IMR-90 (cell line): ENCODE results near the gene WNT7A. TPM values are rescaled to one million over a fixed set of nuclear protein-coding genes. Genes with fewer than 3 reads are reported as not detected.

Source experiments
- ATAC-seq: fragments of 200-7000 bp; cut with Tn5 transposase; 2 replicates; pipeline ENCODE4 v1.9.1; 2020; ENCODE audit warnings: low read depth, mild to moderate bottlenecking, moderate library complexity
- BruUV-seq: library from RNA; stranded (reverse); fragments of 400-500 nt; replicated peaks from 2 replicates; lab custom pipeline; 2021; lab: Mats Ljungman, UMichigan
- CTCF ChIA-PET: fragments of 300-600 bp; formaldehyde crosslinking; extraction: SDS; loops from one replicate; lab custom pipeline; 2021; ENCODE audit warnings: antibody characterized with exemption; lab: Yijun Ruan, JAX
- POLR2A ChIA-PET: fragments of 300-600 bp; sonication (Branson Sonifier 250); formaldehyde crosslinking; loops from one replicate; lab custom pipeline; 2022; ENCODE audit warnings: antibody characterized with exemption; ENCODE audit not compliant: unreplicated experiment; lab: Charles Lee
- DNase-seq: peaks from one replicate; pipeline ENCODE4 v3.0.0; 2013
- H2AFZ ChIP-seq: replicated peaks from 2 replicates; pipeline ENCODE3; 2013; ENCODE audit warnings: low read length, mild to moderate bottlenecking; ENCODE audit not compliant: poor library complexity
- H2AK5ac ChIP-seq: 2 replicates; pipeline ENCODE4 v1.6.1; 2013; ENCODE audit warnings: low read depth, low read length, inconsistent platforms
- H2AK9ac ChIP-seq: replicated peaks from 2 replicates; pipeline ENCODE3; 2013; ENCODE audit warnings: mild to moderate bottlenecking, low read depth, low read length, moderate library complexity; ENCODE audit not compliant: poor library complexity
- H2BK120ac ChIP-seq: 2 replicates; pipeline ENCODE4 v1.6.1; 2013; ENCODE audit warnings: low read depth, low read length, inconsistent platforms
- H2BK15ac ChIP-seq: 3 replicates; pipeline ENCODE4 v1.6.1; 2013; ENCODE audit warnings: low read depth, low read length, inconsistent platforms
- H2BK20ac ChIP-seq: 2 replicates; pipeline ENCODE4 v1.6.1; 2013; ENCODE audit warnings: low read depth, mild to moderate bottlenecking, inconsistent platforms, low read length, moderate library complexity
- H2BK5ac ChIP-seq: 2 replicates; pipeline ENCODE4 v1.6.1; 2013; ENCODE audit warnings: mild to moderate bottlenecking, low read depth, low read length, inconsistent platforms; ENCODE audit not compliant: poor library complexity, severe bottlenecking
- H3K14ac ChIP-seq: replicated peaks from 2 replicates; pipeline ENCODE4 v1.6.1; 2013; ENCODE audit warnings: low read depth, low read length, inconsistent platforms
- H3K18ac ChIP-seq: 2 replicates; pipeline ENCODE4 v1.6.1; 2013; ENCODE audit warnings: low read depth, low read length, control low read depth
- H3K23ac ChIP-seq: 2 replicates; pipeline ENCODE4 v1.6.1; 2013; ENCODE audit warnings: low read depth, low read length, inconsistent platforms
- H3K27ac ChIP-seq: 2 replicates; pipeline ENCODE4 v1.5.1; 2013; ENCODE audit warnings: mild to moderate bottlenecking, control low read depth, low read length; ENCODE audit not compliant: insufficient read depth
- H3K27me3 ChIP-seq: 2 replicates; pipeline ENCODE4 v1.6.1; 2013; ENCODE audit warnings: low read length; ENCODE audit not compliant: control insufficient read depth, insufficient read depth
- H3K36me3 ChIP-seq: 2 replicates; pipeline ENCODE4 v1.6.1; 2013; ENCODE audit warnings: low read length, mixed read lengths; ENCODE audit not compliant: control insufficient read depth, insufficient read depth
- H3K4ac ChIP-seq: 2 replicates; pipeline ENCODE4 v1.6.1; 2013; ENCODE audit warnings: low read depth, low read length, inconsistent platforms
- H3K4me1 ChIP-seq: 2 replicates; pipeline ENCODE4 v1.6.1; 2013; ENCODE audit warnings: low read length, mixed read lengths; ENCODE audit not compliant: control insufficient read depth, insufficient read depth
- H3K4me2 ChIP-seq: 2 replicates; pipeline ENCODE4 v1.6.1; 2013; ENCODE audit warnings: low read depth, mild to moderate bottlenecking, control low read depth, low read length, moderate library complexity
- H3K4me3 ChIP-seq: 2 replicates; pipeline ENCODE4 v1.5.1; 2013; ENCODE audit warnings: low read depth, mild to moderate bottlenecking, control low read depth, low read length, moderate library complexity; ENCODE audit not compliant: insufficient read depth
- H3K56ac ChIP-seq: 2 replicates; pipeline ENCODE4 v1.6.1; 2013; ENCODE audit warnings: low read length, inconsistent platforms; ENCODE audit not compliant: insufficient read depth; ENCODE audit errors: extremely low read depth
- H3K79me1 ChIP-seq, 2 experiments: 2 replicates each; pipeline ENCODE4 v1.6.1; 2013; ENCODE audit warnings: low read length in 2 of 2, inconsistent platforms in 1 of 2, low read depth in 1 of 2
- H3K9ac ChIP-seq: 2 replicates; pipeline ENCODE4 v1.6.1; 2013; ENCODE audit warnings: low read depth, low read length, control low read depth
- H3K9me1 ChIP-seq: 2 replicates; pipeline ENCODE4 v1.6.1; 2013; ENCODE audit warnings: low read length, inconsistent platforms; ENCODE audit not compliant: insufficient read depth
- H3K9me3 ChIP-seq: 2 replicates; pipeline ENCODE4 v1.6.1; 2013; ENCODE audit warnings: low read length; ENCODE audit not compliant: control insufficient read depth, insufficient read depth
- H4K20me1 ChIP-seq: 2 replicates; pipeline ENCODE4 v1.6.1; 2013; ENCODE audit warnings: low read length, inconsistent platforms; ENCODE audit not compliant: insufficient read depth
- H4K5ac ChIP-seq: 2 replicates; pipeline ENCODE4 v1.6.1; 2013; ENCODE audit warnings: mild to moderate bottlenecking, low read depth, low read length, control low read depth
- H4K8ac ChIP-seq, 2 experiments: 2 replicates each; pipeline ENCODE4 v1.6.1; 2013; ENCODE audit warnings: low read depth in 2 of 2, low read length in 2 of 2, control low read depth in 1 of 2, inconsistent platforms in 1 of 2
- H4K91ac ChIP-seq: 2 replicates; pipeline ENCODE4 v1.6.1; 2013; ENCODE audit warnings: low read depth, low read length, inconsistent platforms; ENCODE audit not compliant: insufficient read depth
- BHLHE40 ChIP-seq: fragments of 150-350 bp; IDR thresholded peaks from 2 replicates; pipeline ENCODE4 v1.6.1; 2016; ENCODE audit warnings: mild to moderate bottlenecking, low read depth, low read length
- CEBPB ChIP-seq: IDR thresholded peaks from 2 replicates; pipeline ENCODE4 v1.6.1; 2012; ENCODE audit warnings: low read depth, low read length, improper control_type of control experiment
- CHD1 ChIP-seq: IDR thresholded peaks from 2 replicates; pipeline ENCODE4 v1.6.1; 2012; ENCODE audit warnings: low read depth, low read length, improper control_type of control experiment
- CTCF ChIP-seq: conservative IDR thresholded peaks from 2 replicates; pipeline ENCODE4 v1.5.1; 2012; ENCODE audit warnings: mild to moderate bottlenecking, low read depth, low read length, improper control_type of control experiment
- ELK1 ChIP-seq: fragments of 150-350 bp; IDR thresholded peaks from 2 replicates; pipeline ENCODE4 v1.6.1; 2016; ENCODE audit warnings: low read depth, mild to moderate bottlenecking, low read length, moderate library complexity, borderline replicate concordance
- FOS ChIP-seq: fragments of 150-350 bp; IDR thresholded peaks from 2 replicates; pipeline ENCODE4 v1.6.1; 2016; ENCODE audit warnings: low read depth, low read length
- MAFK ChIP-seq: IDR thresholded peaks from 2 replicates; pipeline ENCODE4 v1.6.1; 2012; ENCODE audit warnings: low read depth, low read length, improper control_type of control experiment
- MAZ ChIP-seq: IDR thresholded peaks from 2 replicates; pipeline ENCODE4 v1.6.1; 2012; ENCODE audit warnings: low read depth, mild to moderate bottlenecking, low read length, improper control_type of control experiment, moderate library complexity, borderline replicate concordance
- MXI1 ChIP-seq: IDR thresholded peaks from 2 replicates; pipeline ENCODE4 v1.6.1; 2012; ENCODE audit warnings: low read depth, mild to moderate bottlenecking, low read length, moderate library complexity, borderline replicate concordance
- NFE2L2 ChIP-seq: fragments of 150-350 bp; IDR thresholded peaks from 2 replicates; pipeline ENCODE4 v1.6.1; 2016; ENCODE audit warnings: low read depth, mild to moderate bottlenecking, low read length
- POLR2A ChIP-seq: IDR thresholded peaks from 2 replicates; pipeline ENCODE4 v1.6.1; 2012; ENCODE audit warnings: mild to moderate bottlenecking, low read depth, low read length
- RAD21 ChIP-seq: IDR thresholded peaks from 2 replicates; pipeline ENCODE4 v1.6.1; 2012; ENCODE audit warnings: low read length, improper control_type of control experiment
- RCOR1 ChIP-seq: IDR thresholded peaks from 2 replicates; pipeline ENCODE4 v1.6.1; 2012; ENCODE audit warnings: mild to moderate bottlenecking, low read length, improper control_type of control experiment; ENCODE audit not compliant: insufficient replicate concordance
- RFX5 ChIP-seq: IDR thresholded peaks from 2 replicates; pipeline ENCODE4 v1.8.0; 2012; ENCODE audit warnings: low read depth, mild to moderate bottlenecking, low read length, moderate library complexity
- USF2 ChIP-seq: fragments of 150-350 bp; IDR thresholded peaks from 2 replicates; pipeline ENCODE4 v1.6.1; 2017; ENCODE audit warnings: mild to moderate bottlenecking, antibody characterized with exemption, low read length, low read depth
- WGBS, 2 experiments: methylation state at CpG; one replicate each; pipeline versions ENCODE4 v1.1.5 to v1.1.7; 2013; ENCODE audit warnings: missing lambda C conversion rate in 2 of 2; ENCODE audit not compliant: insufficient read length in 1 of 2; ENCODE audit errors: extremely low coverage in 2 of 2; 5-methylcytosine and 5-hydroxymethylcytosine counted together
- dilution Hi-C: fragments of 300-500 bp; cut with HindIII; formaldehyde crosslinking; loops from one replicate; pipeline ENCODE4 v1.14.3; 2018; ENCODE audit warnings: low sequenced_read_pairs; ENCODE audit not compliant: unreplicated experiment
- in situ Hi-C: fragments of 300-500 bp; cut with MboI; formaldehyde crosslinking; loops from 3 replicates; pipeline ENCODE4 v1.14.3; 2019; ENCODE audit warnings: low sequenced_read_pairs, inconsistent platforms, mixed read lengths
- intact Hi-C: fragments of 100-400 bp; cut with micrococcal nuclease; formaldehyde crosslinking; loops from 2 replicates; pipeline ENCODE4 v1.10.0; 2022
- polyA plus RNA-seq, 3 experiments: library from polyadenylated mRNA; depleted of rRNA; stranded (reverse); fragments of >200 nt; gene quantifications; 2 replicates each; pipeline ENCODE4 v1.2.3, GENCODE V29; 2012; ENCODE audit warnings: low replicate concordance in 1 of 3
- total RNA-seq: library from RNA; depleted of rRNA; stranded (reverse); fragments of >200 nt; gene quantifications from 2 replicates; pipeline ENCODE4 v1.2.3, GENCODE V29; 2012

The WNT7A gene
- total and polyA plus RNA-seq, 2 of the 4 experiments (the other 2 are of a cell fraction): not detected

GRCh38 chr3:13885704-13886010 lies 5.8 kb upstream of the WNT7A start:
- POLR2A ChIA-PET: no interaction called here
- H3K36me3 ChIP-seq: no peaks in the 10 kb centered on the region
- no peaks in the 10 kb centered on the region for H3K9me1 ChIP-seq
- H2BK120ac ChIP-seq: no peak overlapping the region
- no peak overlapping the region for H3K4me2 ChIP-seq
- no peaks in the 10 kb centered on the region for H4K20me1 ChIP-seq
- H2BK20ac ChIP-seq: no peak overlapping the region
- TF ChIP-seq USF2 (no peak), MAFK (no peak), NFE2L2 (no peak), MXI1 (no peak), POLR2A (no peak), BHLHE40 (no peak), ELK1 (no peak), MAZ (no peak), CEBPB (no peak), CTCF (no peak), FOS (no peak), RCOR1 (no peak), CHD1 (no peak), RAD21 (no peak), RFX5 (no peak)
- no peak overlapping the region for H4K91ac ChIP-seq
- 40% methylated on average over 1 of the region's 8 CpGs; no CpG with 5 or more reads in 1 of the 2 experiments for WGBS, 2 experiments
- H2AFZ ChIP-seq: no peak overlapping the region
- H2BK15ac ChIP-seq: no peak overlapping the region
- H3K9me3 ChIP-seq: no peaks in the 10 kb centered on the region
- DNase-seq: no peak
- no peak overlapping the region for H3K56ac ChIP-seq
- no peak overlapping the region for H3K9ac ChIP-seq
- H4K8ac ChIP-seq: no peak overlapping the region
- H3K14ac ChIP-seq: no peak overlapping the region
- no peak overlapping the region for H3K4me3 ChIP-seq
- H2BK5ac ChIP-seq: no peak overlapping the region
- BruUV-seq: no TSS peak
- intact Hi-C loops (no loop called here), in situ Hi-C loops (loop anchor here (25.0 kb wide), 3 partner anchors 227 to 677 kb away; partner anchors contain the start of genes CHCHD4 and HDAC11), dilution Hi-C loops (no loop called here)
- peaks cover 9% of the 10 kb centered on the region for H3K27me3 ChIP-seq
- no peak for ATAC-seq
- no peak overlapping the region for H3K23ac ChIP-seq
- H3K27ac ChIP-seq: no peak overlapping the region
- CTCF ChIA-PET: no interaction called here
- H3K79me1 ChIP-seq: no peaks in the 10 kb centered on the region
- H2AK5ac ChIP-seq: no peak overlapping the region
- no peaks in the 10 kb centered on the region for H3K4me1 ChIP-seq
- H2AK9ac ChIP-seq: no peak overlapping the region
- H3K18ac ChIP-seq: no peak overlapping the region
- H4K5ac ChIP-seq: no peak overlapping the region
- no peak overlapping the region for H3K4ac ChIP-seq
